CD4-positive, alpha-beta T cell treated with Interleukin-6 for 4 hours (primary cell): Measurements from ENCODE around the gene ICA1.
"Not testable (repeated sequence)": the region's sequence is repeated elsewhere in the genome, so short reads cannot be mapped to it uniquely, and the experiment has no call there.

Source experiments
- DNase-seq: peaks from one replicate; pipeline ENCODE4 v3.0.0-alpha.2; 2020; ENCODE audit warnings: mixed read lengths

ICA1 gene

GRCh38 chr7:8089036-8089780 lies 172.8 kb downstream of the ICA1 start:
- no peak for DNase-seq

DNA sequence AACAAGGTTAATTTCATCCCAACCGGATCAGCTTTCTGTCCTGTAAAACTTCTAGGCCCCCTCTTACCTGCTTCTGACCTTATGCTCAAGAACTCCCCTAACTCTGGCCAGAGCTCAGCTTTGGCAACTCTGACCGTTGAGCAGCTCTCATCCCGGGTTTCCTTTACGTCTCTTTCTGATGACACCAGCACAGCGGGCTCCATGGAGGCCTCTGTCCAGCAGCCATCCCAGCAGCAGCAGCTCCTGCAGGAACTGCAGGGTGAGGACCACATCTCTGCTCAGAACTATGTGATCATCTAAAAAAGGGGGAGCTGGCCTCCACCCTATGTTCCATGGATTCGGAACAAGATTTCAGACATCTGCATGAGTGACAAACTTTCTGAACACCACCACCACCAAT lies 175.7 kb downstream of the ICA1 start:
- DNase-seq = no peak

- DNase-seq = no peak
Observed at GRCh38 chr7:8085420-8085819, 176.5 kb downstream of the ICA1 start.

- DNase-seq = no peak
Observed at GRCh38 chr7:8084836-8085235, 177.1 kb downstream of the ICA1 start.

- no peak for DNase-seq
Observed at GRCh38 chr7:8082762-8083161, 179.2 kb downstream of the ICA1 start.

DNA sequence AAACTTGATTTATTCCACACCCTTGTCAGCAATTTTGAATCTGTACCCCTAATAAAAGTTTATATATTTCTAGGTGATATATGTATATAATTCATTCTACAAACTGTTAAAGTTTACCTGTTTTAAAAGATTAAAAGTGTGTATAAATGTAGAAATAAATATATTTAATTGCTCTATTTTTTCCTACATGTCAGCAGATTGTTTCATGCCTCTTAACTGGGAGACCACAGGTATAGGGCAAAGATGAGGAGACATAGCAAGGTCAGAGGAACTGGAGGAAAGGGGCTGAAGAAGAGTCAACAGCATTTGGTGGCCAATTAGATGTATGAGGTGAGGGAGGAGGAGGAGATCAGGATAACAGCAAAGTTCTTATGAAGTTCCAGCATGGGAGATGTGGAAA lies 183.5 kb downstream of the ICA1 start:
- no peak for DNase-seq

DNA sequence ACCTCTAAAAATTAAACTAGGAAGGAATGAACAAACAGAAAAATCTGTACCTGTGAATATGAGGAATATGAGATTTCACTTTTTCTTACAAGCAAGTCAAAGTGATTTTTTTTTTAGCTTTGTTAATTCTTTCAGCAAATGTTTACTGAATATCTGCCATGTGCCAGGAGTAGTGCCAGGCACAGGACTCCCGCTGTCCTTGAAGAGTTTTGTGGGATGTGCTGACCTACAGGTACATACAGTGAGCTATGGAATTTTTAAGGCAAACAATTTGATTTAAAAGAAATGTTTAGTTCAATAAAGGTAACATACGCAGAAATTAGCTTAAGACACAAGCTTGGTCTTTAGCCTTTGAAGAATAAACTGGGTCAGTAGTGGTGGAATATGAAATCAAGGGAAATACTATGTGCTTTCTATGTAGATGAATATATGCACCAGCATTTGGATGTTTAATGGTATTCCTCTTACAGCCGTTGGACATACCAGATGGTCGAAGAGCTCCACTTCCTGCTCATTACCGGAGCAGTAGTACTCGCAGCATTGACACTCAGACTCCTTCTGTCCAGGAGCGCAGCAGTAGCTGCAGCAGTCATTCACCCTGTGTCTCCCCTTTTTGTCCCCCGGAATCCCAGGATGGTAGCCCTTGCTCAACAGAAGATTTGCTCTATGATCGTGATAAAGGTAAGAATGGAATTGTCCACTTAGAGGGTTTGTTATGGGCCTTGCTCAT lies 191.4 kb downstream of the ICA1 start:
- DNase-seq = no peak

GRCh38 chr7:8068892-8069686 lies 192.9 kb downstream of the ICA1 start:
- no peak for DNase-seq

DNA sequence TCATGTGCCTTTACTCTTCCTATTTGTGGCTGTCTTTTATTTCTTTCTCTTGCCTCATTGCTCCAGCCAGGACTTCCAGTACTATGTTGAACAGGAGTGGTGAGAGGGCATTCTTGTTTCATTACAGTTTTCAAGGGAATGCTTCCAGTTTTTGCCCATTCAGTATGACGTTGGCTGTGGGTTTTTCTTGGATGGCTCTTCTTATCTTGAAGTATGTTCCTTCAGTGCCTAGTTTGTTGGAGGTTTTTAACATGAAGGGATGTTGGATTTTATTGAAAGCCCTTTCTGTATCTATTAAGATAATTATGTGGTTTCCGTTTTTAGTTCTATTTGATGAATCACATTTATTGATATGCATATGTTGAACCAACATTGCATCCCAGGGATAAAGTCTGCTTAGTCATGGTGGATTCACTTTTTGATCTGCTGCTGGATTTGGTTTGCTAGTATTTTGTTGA lies 196.6 kb downstream of the ICA1 start:
- DNase-seq = no peak

- no peak for DNase-seq
Observed at GRCh38 chr7:8064828-8065227, 197.1 kb downstream of the ICA1 start.

DNA sequence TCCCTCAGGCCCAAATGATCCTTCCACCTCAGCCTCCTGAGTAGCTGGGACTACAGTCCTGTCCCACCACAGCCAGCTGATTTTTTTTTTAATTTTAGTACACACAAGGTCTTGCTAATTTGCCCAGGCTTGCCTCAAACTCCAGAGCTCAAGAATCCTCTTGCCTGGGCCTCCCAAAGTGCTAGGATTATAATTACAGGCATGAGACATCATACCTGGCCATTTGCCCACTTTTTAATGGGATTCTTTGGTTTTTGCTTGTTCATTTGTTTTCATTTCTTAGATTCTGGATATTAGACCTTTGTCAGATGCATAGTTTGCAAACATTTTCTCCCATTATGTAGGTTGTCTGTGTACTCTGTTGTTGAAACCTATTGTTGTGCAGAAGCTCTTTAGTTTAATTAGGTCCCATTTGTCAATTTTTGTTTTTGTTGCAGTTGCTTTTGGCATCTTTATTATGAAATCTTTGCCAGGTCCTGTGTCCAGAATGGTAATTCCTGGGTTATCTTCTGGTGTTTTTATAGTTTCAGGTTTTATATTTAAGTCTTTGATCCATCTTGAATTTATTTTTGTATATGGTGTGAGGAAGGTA lies 198.2 kb downstream of the ICA1 start:
- no peak for DNase-seq

- not testable (repeated sequence) for DNase-seq
Observed at GRCh38 chr7:8063300-8063699, 198.7 kb downstream of the ICA1 start.
